ENCODE data around the gene CDK14.

The CDK14 gene

GRCh38 chr7:90655566-90655965 is 59.4 kb downstream of the CDK14 start:
- H3K27ac ChIP-seq: no peak overlapping the region
- TF ChIP-seq, protein P1, sequence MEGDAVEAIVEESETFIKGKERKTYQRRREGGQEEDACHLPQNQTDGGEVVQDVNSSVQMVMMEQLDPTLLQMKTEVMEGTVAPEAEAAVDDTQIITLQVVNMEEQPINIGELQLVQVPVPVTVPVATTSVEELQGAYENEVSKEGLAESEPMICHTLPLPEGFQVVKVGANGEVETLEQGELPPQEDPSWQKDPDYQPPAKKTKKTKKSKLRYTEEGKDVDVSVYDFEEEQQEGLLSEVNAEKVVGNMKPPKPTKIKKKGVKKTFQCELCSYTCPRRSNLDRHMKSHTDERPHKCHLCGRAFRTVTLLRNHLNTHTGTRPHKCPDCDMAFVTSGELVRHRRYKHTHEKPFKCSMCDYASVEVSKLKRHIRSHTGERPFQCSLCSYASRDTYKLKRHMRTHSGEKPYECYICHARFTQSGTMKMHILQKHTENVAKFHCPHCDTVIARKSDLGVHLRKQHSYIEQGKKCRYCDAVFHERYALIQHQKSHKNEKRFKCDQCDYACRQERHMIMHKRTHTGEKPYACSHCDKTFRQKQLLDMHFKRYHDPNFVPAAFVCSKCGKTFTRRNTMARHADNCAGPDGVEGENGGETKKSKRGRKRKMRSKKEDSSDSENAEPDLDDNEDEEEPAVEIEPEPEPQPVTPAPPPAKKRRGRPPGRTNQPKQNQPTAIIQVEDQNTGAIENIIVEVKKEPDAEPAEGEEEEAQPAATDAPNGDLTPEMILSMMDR (conservative IDR thresholded peaks at IDR 0.05): no peak

DNA sequence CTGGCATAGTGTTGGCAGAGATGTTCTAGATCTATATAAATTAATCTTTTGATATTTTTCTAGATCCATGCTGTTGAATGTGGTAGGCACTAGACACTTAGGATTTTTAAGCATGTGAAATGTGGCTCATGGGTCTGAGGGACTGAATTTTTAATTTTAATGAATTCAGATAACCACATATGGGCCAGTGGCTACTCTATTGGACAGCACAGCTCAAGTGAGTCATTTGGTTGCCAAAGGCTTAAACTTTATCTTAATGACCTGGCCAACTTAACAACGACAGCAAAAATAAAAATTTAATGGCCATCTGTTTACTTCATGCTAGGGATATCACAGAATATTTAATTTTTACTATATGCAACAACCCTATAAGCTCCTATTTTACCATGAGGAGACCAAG is 61.4 kb downstream of the CDK14 start:
- TF ChIP-seq, protein P1 (conservative IDR thresholded peaks at IDR 0.05): no peak
- H3K27ac ChIP-seq: no peak overlapping the region

- TF ChIP-seq, protein P1 (conservative IDR thresholded peaks at IDR 0.05): no peak
- no peak overlapping the region for H3K27ac ChIP-seq
Observed at GRCh38 chr7:90660100-90660499, 64.0 kb downstream of the CDK14 start.

DNA sequence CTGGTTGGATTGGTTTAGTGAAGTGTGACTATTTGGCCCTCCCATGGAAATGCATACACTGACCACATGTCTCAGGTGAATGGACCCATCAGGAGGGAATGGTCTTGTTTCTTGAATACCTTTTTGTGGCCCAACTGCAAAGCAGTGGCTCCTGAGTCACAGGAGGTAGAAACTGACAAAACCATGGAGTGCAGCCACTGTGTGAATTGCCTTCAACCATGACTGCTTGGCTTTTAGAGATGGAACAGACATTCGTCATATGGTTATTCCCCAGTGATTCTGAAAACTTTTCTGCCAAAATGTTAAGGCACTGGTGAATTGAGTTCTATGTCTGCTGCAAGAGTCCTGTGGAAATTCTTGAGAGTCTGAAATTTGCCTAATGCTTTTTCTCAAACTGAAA is 64.7 kb downstream of the CDK14 start:
- H3K27ac ChIP-seq: no peak overlapping the region
- TF ChIP-seq, protein P1 (conservative IDR thresholded peaks at IDR 0.05): no peak

DNA sequence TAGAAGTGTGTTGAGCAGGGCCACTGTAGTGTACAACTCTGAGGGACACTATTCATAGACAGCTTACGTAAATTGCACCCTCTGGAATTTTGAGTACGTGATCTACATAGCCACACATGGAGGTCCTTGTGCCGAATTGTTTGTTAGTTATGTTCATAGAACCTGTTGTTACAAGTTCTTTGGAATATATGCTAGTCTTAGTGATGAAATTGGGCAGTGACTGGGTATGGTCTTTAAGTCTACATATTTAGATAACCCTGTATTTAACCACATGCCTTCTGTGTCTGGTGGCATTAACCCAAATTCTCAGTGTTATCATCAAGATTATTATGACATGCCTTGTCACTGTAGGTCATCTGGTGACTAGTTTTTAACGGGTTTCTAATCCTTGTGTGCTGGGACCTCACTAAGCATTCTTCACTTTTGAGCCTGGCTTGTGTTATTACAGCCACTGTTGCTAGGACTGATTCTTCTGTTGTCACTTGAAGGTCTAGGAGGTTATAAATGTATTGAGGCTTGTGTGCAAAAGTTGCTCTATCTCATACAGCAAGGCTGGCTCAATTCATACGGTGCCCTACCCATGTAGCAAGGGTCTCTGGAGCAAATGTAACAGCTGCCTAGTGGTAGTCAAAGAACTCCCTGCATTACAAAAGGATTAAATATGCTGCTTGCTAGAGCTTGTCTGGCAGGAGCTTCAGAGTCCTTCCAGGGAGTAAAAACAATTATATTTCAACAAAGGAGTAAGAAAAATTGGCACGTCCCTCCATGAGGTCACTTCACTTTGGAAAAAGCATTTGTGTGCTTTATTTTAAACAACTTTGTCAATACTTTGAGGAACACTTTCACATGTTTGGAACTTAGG is 65.4 kb downstream of the CDK14 start:
- TF ChIP-seq, protein P1 (conservative IDR thresholded peaks at IDR 0.05): no peak
- H3K27ac ChIP-seq: no peak overlapping the region

DNA sequence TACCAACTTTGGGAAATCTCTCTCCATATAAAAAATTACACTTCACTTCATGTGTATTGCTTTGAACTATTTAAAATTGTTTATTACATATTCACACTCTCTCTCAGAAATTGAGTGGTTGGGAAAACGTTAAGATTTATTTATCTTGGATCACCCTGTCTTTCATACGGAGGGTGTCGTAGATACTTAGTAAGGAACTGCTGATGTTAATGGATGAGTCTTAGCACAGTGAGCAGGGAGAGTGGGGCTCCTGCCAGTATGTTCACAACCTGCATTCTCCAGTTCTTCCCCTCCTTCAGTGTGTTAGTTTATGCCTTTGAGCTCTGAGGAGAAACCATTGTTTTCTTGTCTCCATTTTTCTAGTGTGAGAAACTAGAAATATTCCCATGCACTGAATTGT is 67.1 kb downstream of the CDK14 start:
- no peak overlapping the region for H3K27ac ChIP-seq
- TF ChIP-seq, protein P1 (conservative IDR thresholded peaks at IDR 0.05): no peak

GRCh38 chr7:90666186-90666585 is 70.1 kb downstream of the CDK14 start:
- no peak overlapping the region for H3K27ac ChIP-seq

More at GRCh38 chr7:90666186-90666585, 70.1 kb downstream of the CDK14 start:
- TF ChIP-seq, protein P1 (conservative IDR thresholded peaks at IDR 0.05): no peak
